Prostate gland (tissue), 2 donors: ENCODE results near the gene CPT1B.

Experiments
- POLR2A ChIP-seq: fragments of 450-650 bp; IDR thresholded peaks from one replicate; pipeline ENCODE4 v1.6.1; 2016; ENCODE audit warnings: antibody characterized with exemption, mild to moderate bottlenecking
- TF ChIP-seq, protein P1 (sequence below), 4 experiments: fragments of 200-600 bp in 2 of 4; fragments of 450-650 bp in 2 of 4; sonication (generic) in 2 of 4; IDR thresholded peaks; 1 replicate in 3 of 4; 2 replicates in 1 of 4; pipeline ENCODE4 v1.5.1; 2016 to 2019; ENCODE audit warnings: antibody characterized with exemption in 4 of 4, mild to moderate bottlenecking in 2 of 4, moderate library complexity in 2 of 4

DNA sequence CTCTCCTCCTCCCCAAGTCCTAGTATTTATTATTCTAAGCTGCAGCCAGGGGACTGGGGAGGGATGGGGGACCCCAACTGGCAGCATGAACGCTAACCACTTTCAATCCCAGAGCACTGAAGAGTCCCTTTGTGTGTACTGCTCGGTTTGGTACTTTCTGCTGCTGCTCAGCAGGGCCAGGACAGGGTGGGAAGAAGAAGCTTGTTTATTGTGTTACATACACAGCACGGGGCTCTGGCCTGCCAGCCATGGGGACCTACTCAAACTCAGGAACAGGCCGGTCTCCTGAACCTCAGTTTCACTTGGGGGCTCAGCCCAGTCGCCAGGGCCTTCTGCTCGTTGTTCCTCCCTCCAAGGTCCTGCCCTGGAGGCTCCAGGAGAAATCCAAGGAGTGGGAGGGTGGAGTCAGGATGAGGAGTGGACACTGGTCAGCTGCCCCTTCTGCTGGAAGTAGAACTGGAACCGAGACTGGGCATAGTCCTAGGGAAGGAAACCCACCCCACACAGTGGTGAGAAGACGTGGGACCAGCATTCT, 616 bp upstream of the CPT1B start:
- TF ChIP-seq, protein P1, sequence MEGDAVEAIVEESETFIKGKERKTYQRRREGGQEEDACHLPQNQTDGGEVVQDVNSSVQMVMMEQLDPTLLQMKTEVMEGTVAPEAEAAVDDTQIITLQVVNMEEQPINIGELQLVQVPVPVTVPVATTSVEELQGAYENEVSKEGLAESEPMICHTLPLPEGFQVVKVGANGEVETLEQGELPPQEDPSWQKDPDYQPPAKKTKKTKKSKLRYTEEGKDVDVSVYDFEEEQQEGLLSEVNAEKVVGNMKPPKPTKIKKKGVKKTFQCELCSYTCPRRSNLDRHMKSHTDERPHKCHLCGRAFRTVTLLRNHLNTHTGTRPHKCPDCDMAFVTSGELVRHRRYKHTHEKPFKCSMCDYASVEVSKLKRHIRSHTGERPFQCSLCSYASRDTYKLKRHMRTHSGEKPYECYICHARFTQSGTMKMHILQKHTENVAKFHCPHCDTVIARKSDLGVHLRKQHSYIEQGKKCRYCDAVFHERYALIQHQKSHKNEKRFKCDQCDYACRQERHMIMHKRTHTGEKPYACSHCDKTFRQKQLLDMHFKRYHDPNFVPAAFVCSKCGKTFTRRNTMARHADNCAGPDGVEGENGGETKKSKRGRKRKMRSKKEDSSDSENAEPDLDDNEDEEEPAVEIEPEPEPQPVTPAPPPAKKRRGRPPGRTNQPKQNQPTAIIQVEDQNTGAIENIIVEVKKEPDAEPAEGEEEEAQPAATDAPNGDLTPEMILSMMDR (IDR thresholded peaks at IDR 0.05) = no peak
- TF ChIP-seq POLR2A = no peak
